GM21717 (cell line): ENCODE measurements around the gene HEXIM1.
"Not testable (repeated sequence)": the region's sequence is repeated elsewhere in the genome, so short reads cannot be mapped to it uniquely, and the experiment has no call there.

Source experiments
- ATAC-seq: cut with Tn5 transposase; IDR thresholded peaks from one replicate; pipeline ENCODE4 v1.9.1; 2021; ENCODE audit warnings: mild to moderate bottlenecking, moderate library complexity; ENCODE audit not compliant: unreplicated experiment

Gene HEXIM1

GRCh38 chr17:45112559-45113423, 35.5 kb upstream of the HEXIM1 start:
- no peak for ATAC-seq

GRCh38 chr17:45113424-45113754, 34.9 kb upstream of the HEXIM1 start:
- no peak for ATAC-seq

- ATAC-seq = no peak
Observed at GRCh38 chr17:45114117-45114932, 34.0 kb upstream of the HEXIM1 start.

GRCh38 chr17:45115015-45115625, 33.2 kb upstream of the HEXIM1 start:
- ATAC-seq = no peak

GRCh38 chr17:45115871-45116270, 32.4 kb upstream of the HEXIM1 start:
- no peak for ATAC-seq

GRCh38 chr17:45116434-45117016, 31.8 kb upstream of the HEXIM1 start:
- ATAC-seq = no peak

- ATAC-seq = no peak
Observed at GRCh38 chr17:45117334-45117733, 30.9 kb upstream of the HEXIM1 start.

- no peak for ATAC-seq
Observed at GRCh38 chr17:45117848-45118646, 30.2 kb upstream of the HEXIM1 start.

- no peak for ATAC-seq
Observed at GRCh38 chr17:45118691-45119090, 29.6 kb upstream of the HEXIM1 start.

- no peak for ATAC-seq
Observed at GRCh38 chr17:45119964-45120363, 28.3 kb upstream of the HEXIM1 start.

GRCh38 chr17:45120558-45120957, 27.7 kb upstream of the HEXIM1 start:
- no peak for ATAC-seq

- no peak for ATAC-seq
Observed at GRCh38 chr17:45121055-45121454, 27.2 kb upstream of the HEXIM1 start.

- no peak for ATAC-seq
Observed at GRCh38 chr17:45123076-45123770, 25.1 kb upstream of the HEXIM1 start.

- no peak for ATAC-seq
Observed at GRCh38 chr17:45123930-45124796, 24.1 kb upstream of the HEXIM1 start.

GRCh38 chr17:45124797-45125122, 23.5 kb upstream of the HEXIM1 start:
- ATAC-seq = not testable (repeated sequence)

- ATAC-seq = no peak
Observed at GRCh38 chr17:45125509-45125908, 22.8 kb upstream of the HEXIM1 start.

GRCh38 chr17:45127207-45127547, 21.1 kb upstream of the HEXIM1 start:
- ATAC-seq = no peak

- no peak for ATAC-seq
Observed at GRCh38 chr17:45127548-45128300, 20.6 kb upstream of the HEXIM1 start.

- ATAC-seq = no peak
Observed at GRCh38 chr17:45128331-45128730, 19.9 kb upstream of the HEXIM1 start.
